GM12801 (cell line): ENCODE measurements around the gene TMC3.

Experiments used
- CTCF ChIP-seq: IDR thresholded peaks from one replicate; pipeline ENCODE4 v1.5.1; 2011; ENCODE audit warnings: control low read depth; ENCODE audit not compliant: insufficient read length; ENCODE audit errors: extremely low read depth

The TMC3 gene

GRCh38 chr15:81381720-81382119, 7.7 kb upstream of the TMC3 start:
- TF ChIP-seq CTCF: no peak

GRCh38 chr15:81380668-81381067, 6.7 kb upstream of the TMC3 start:
- no peak for TF ChIP-seq CTCF

DNA sequence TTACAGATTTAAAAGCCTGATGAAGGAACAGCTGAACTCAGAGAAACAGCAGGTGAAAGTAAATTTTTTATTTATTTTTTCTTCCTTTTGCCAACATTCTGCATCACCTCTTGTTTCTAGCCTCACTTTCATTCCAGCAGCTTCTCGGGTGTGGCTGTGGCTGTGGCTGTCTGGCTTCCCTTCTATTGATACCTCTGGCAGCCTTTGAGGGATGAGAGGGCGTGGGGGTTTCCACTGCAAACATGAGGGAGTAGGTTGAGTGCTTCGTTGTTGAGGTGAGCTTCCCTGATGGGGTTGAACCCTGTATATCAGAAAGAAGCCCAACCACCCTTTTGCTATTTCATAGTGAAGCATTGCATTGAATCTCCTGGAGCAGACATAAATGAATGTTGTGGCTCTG, 6.2 kb upstream of the TMC3 start:
- TF ChIP-seq CTCF: no peak

GRCh38 chr15:81379269-81379668, 5.3 kb upstream of the TMC3 start:
- TF ChIP-seq CTCF: no peak

GRCh38 chr15:81378443-81378842, 4.4 kb upstream of the TMC3 start:
- no peak for TF ChIP-seq CTCF

GRCh38 chr15:81377871-81378270, 3.9 kb upstream of the TMC3 start:
- TF ChIP-seq CTCF: no peak

DNA sequence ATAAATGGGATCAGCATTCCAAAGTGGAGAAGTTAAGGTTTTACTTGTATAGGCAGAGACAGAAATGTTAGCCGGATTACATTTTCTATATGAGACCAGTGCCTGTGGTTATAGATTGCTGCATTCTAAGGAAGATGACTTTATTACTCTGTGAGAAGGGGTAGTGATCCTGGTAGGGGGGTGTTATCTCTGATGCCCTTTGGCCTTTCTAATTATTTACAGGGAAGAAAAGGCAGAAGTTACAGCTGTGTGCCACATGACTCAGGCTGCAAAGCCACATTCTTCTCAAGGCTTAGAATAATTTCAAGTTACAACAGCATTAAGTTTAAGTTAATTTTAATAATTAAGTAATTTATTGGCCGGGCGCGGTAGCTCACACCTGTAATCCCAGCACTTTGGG, 2.2 kb upstream of the TMC3 start:
- no peak for TF ChIP-seq CTCF

DNA sequence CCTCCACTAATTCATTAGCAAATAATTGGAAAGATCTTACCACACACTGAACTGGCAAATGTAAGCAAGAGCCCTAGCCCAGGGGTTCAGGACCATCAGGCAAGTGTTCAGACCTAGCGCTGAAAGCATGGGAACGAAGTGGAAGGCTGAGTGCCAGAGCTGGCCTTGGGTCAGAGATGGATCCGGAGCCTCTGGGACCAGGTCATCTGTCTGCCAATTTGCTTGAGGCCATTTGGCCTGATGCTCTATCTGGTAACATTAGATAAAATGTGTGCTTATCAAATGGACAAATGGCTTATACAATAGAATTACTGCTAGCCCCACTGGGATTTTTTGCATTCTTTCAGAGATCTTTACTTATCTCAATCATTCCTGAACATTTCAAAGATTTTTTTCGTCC, 1.4 kb upstream of the TMC3 start:
- TF ChIP-seq CTCF: no peak
